Placental pericyte (primary cell): ENCODE results near the gene ARID5B. TPM values are rescaled to one million over a fixed set of nuclear protein-coding genes. Genes with fewer than 3 reads are reported as not detected.

ENCODE experiments used
- total RNA-seq: library from RNA; depleted of rRNA; stranded (reverse); fragments of >200 nt; gene quantifications from 2 replicates; pipeline ENCODE4 v1.2.3, GENCODE V29; 2012

The ARID5B gene
- 46.7 and 56.7 TPM in 2 replicates for total RNA-seq

GRCh38 chr10:61900829-61901792 lies at the start of gene ARID5B:
Gene ARID5B, plus strand, starts transcription at chr10:61901699. Its CDS starts 11 bp downstream, at chr10:61901710.

Other genes with a start within 250 kb of the ARID5B start
- 0.14 and 0.22 TPM in 2 replicates for gene CABCOCO1, start 238.8 kb upstream of the ARID5B start, total RNA-seq